NB4 (cell line): ENCODE data around the gene SMURF1.
A peak's percentile ranks its signal among the peaks of the same experiment; 100 is the strongest.

Experiments used
- DNase-seq: peaks from one replicate; pipeline ENCODE4 v3.0.0; 2010; ENCODE audit warnings: low read depth
- H3K4me3 ChIP-seq: one replicate; pipeline ENCODE4 v1.5.1; 2011; ENCODE audit warnings: mild to moderate bottlenecking, low read depth, low read length, moderate library complexity
- MYC ChIP-seq: IDR thresholded peaks from 2 replicates; pipeline ENCODE4 v1.6.1; 2011; ENCODE audit warnings: low read depth, low read length
- POLR2A ChIP-seq: IDR thresholded peaks from 2 replicates; pipeline ENCODE4 v1.6.1; 2011; ENCODE audit warnings: mild to moderate bottlenecking; ENCODE audit not compliant: insufficient read length; ENCODE audit errors: extremely low read depth
- TF ChIP-seq, protein P1 (sequence below): IDR thresholded peaks from 2 replicates; pipeline ENCODE4 v1.6.1; 2011; ENCODE audit warnings: low read depth, low read length
- TF ChIP-seq, protein P2 (sequence below): IDR thresholded peaks from one replicate; pipeline ENCODE4 v1.5.1; 2012; ENCODE audit warnings: low read depth, low read length

Gene SMURF1

DNA sequence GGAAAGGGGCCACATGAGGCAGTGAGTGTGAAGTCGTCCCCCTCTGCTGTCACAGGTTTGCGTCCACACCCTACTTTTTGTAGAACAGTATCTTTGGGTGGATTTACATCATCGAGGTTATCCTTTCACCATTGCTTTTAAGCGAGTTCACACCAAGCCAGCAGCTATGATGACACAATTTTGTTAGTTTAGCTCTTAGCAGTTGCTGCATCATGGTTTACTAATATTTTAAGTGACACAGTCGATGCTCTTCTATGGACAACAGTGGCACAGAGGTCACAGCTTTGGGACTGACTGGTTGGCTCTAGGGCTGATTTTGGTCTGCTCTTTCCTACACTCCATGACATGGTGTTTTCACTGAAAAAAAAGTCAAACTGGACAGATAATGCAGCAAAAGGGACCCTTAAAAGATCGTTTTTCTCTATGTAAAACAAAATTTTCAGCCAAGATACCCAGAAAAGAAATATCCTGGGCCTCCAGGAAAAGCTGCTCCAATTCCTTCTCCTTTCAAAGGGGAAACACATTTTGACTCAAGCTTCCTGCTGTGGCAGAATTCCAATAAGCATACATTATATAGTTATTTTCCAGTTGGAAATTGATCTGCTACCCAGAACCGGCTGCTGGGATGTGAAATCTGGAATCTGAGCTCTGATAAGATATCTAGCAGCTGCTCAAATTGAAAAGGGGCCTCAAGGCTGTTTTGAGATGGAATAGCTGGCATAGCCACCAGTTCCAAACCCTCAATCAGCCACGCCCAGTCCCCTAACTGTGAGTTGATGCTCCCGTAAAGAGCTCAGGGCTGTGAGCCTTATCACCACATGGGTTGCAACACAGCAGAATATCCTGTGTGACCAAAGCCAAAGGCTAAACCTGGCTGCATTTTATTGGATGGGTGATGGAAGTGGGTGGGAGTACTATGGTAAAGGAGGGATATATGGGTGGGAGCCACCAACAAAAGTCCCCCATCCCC, 114.2 kb downstream of the SMURF1 start:
- H3K4me3 ChIP-seq: no peak overlapping the region
- TF ChIP-seq, protein P1, sequence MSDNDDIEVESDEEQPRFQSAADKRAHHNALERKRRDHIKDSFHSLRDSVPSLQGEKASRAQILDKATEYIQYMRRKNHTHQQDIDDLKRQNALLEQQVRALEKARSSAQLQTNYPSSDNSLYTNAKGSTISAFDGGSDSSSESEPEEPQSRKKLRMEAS: no peak
- TF ChIP-seq POLR2A (no peak), MYC (no peak)
- TF ChIP-seq, protein P2, sequence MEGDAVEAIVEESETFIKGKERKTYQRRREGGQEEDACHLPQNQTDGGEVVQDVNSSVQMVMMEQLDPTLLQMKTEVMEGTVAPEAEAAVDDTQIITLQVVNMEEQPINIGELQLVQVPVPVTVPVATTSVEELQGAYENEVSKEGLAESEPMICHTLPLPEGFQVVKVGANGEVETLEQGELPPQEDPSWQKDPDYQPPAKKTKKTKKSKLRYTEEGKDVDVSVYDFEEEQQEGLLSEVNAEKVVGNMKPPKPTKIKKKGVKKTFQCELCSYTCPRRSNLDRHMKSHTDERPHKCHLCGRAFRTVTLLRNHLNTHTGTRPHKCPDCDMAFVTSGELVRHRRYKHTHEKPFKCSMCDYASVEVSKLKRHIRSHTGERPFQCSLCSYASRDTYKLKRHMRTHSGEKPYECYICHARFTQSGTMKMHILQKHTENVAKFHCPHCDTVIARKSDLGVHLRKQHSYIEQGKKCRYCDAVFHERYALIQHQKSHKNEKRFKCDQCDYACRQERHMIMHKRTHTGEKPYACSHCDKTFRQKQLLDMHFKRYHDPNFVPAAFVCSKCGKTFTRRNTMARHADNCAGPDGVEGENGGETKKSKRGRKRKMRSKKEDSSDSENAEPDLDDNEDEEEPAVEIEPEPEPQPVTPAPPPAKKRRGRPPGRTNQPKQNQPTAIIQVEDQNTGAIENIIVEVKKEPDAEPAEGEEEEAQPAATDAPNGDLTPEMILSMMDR: no peak
- DNase-seq: peak; percentile 25

DNA sequence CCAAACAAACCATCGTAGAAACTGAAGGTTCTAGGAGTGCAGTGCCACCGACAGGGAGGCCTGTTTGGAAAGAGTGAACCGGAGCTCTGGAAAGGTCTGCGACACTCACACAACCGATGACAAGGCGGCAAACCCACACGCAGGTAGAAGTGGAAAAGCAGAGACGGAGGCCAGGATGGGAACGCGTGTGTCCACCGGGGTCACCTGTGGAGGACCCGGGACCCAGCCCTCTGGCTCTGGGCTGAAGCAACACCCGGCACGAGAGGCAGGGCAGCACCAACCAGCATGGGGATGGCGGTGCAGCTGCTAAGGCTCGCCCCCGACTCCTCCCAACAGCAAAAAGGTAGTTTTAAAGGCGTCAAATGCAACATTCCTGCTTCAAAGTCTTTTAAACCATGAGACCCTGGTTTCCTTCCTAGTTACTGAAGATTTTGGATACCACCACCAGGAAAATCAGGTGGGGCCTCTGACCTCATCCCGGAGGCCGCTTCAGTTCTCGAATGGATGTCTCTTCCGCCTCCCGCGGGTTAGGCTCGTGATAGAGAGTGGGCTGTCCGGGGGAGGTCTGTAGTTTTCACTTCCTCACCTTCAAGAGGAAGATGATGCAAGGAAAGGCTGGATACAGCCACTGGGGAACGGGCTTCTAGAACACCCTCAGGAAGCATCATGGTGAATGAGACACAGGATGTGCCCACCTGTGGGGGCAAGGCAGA, 115.5 kb downstream of the SMURF1 start:
- DNase-seq: peak; percentile 23
- TF ChIP-seq, protein P1: no peak
- TF ChIP-seq MYC: no peak
- TF ChIP-seq, protein P2: no peak
- TF ChIP-seq POLR2A: no peak
- H3K4me3 ChIP-seq: no peak overlapping the region

DNA sequence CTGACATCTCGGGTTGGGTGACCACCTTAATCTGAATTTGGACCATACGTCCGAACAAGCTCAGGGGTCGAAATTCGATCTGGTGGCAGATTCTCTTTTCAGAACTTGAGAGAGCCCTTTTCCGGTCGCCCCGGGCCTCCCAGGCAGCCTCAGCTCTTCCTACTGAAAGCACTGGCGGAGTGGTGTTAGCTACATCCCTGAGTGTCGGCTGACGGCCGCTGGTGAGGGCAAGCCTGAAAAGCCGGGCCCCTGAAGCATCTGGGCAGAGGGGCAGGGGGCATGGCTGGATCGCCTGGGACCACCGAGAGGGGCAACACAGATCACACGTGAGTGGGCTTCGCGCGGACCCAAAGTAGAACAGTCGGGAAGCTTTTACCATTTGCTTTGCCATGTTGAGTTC, 116.1 kb downstream of the SMURF1 start:
- no peak for DNase-seq
- TF ChIP-seq, protein P2: no peak
- no peak for TF ChIP-seq MYC

DNA sequence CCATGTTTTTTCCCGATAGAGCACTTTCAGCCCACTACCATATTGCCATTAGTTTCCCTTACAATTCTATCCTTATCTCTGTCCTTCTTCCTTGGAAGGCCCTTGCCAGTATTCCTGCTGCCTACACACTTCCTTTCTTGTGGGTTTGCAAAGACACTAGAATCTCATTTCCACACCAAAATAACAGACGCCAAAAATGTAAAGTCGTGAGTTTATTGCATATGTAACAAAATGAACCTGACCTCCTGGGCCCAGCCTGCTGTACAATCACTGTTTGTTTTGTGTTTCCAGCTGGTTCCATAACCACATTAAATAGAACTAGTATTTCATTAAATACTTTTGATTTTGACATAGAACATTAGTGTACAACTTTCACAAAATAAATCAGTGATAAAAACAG, 116.7 kb downstream of the SMURF1 start:
- H3K4me3 ChIP-seq: no peak overlapping the region
- DNase-seq: no peak
- TF ChIP-seq, protein P2: no peak
- TF ChIP-seq, protein P1: no peak
- no peak for TF ChIP-seq MYC
- no peak for TF ChIP-seq POLR2A

More for the DNA sequence above, 116.1 kb downstream of the SMURF1 start:
- no peak overlapping the region for H3K4me3 ChIP-seq

DNA sequence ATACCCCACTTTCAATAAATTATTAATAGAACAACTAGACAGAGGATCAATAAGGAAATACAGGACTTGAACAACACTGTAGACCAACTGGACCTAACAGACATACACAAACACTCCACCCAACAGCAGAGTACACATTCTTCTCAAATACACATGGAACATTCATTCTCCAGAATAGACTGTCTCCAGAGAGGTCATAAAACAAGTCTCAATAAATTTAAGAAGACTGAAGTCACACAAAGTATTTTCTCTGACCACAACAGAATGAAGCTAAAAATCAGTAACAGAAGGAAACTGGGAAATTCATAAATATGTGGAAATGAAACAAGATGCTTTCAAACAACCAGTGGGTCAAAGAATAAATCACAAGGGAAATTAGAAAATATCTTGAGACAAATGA, 119.8 kb downstream of the SMURF1 start:
- TF ChIP-seq MYC: no peak
- TF ChIP-seq, protein P1: no peak
- TF ChIP-seq, protein P2: no peak
- TF ChIP-seq POLR2A: no peak
- no peak overlapping the region for H3K4me3 ChIP-seq
- DNase-seq: no peak
